Upper lobe of left lung (tissue), 4 donors: ENCODE measurements around the gene SLC26A1.

Experiments used
- POLR2AphosphoS5 ChIP-seq, 2 donors: sonication (generic); formaldehyde crosslinking; IDR thresholded peaks; one replicate each; pipeline ENCODE4 v1.5.1; 2017; ENCODE audit warnings: antibody characterized with exemption in 2 of 2
- TF ChIP-seq, protein P1 (sequence below), 6 experiments: fragments of 450-650 bp in 4 of 6; fragments of 200-600 bp in 2 of 6; sonication (generic) in 2 of 6; IDR thresholded peaks; one replicate each; pipeline ENCODE4 v1.5.1; 2016 to 2019; ENCODE audit warnings: antibody characterized with exemption in 6 of 6

DNA sequence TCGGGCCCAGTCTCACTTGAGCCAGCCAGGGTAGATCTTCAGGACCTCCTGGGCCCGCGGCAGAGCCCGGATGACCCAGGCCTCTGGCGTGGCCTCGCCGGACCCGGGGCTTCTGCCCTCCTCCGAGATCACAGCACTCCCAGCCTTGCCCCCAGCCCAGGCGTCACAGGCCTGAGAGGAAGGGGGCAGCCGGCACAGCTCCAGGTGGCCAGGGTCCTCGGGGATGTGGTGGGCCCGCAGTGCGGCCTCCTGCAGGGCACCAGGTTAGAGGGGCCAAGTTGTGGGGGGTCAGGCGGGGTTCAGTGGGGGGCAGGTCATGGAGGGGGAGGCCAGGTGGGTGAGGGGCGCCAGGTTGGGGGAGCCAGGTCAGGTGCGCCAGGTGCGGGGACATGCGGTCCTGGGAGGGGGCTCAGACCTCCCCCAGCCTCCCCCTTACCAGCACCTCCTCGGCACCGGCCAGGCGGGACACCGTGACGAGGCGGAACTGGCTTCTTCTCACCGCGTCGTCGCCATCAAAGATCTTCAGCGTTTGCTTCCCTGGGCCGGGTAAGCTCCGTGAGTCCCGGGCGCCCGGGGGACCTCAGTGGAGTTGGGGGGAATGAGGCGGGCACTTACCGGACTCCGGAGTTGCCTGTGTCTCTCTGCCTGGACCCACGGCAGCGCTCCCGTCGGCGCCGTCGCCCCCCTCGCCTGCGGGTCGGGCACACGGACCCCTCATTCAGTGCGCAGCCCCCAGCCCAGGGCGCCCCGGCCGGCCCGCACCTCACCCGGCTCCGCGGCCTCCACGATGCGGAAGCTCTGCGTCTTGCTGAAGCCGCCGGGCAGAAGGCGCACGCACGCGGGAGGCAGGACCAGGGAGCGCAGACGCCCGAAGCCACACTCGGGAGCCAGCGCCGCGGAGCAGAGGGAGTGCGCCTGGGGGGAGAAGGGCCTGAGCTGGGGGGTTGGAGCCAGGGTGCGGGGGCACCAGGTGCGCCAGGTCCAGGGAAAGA, 25.8 kb downstream of the SLC26A1 start:
- no peak for TF ChIP-seq POLR2AphosphoS5 (IDR thresholded peaks at IDR 0.05)
- TF ChIP-seq, protein P1, sequence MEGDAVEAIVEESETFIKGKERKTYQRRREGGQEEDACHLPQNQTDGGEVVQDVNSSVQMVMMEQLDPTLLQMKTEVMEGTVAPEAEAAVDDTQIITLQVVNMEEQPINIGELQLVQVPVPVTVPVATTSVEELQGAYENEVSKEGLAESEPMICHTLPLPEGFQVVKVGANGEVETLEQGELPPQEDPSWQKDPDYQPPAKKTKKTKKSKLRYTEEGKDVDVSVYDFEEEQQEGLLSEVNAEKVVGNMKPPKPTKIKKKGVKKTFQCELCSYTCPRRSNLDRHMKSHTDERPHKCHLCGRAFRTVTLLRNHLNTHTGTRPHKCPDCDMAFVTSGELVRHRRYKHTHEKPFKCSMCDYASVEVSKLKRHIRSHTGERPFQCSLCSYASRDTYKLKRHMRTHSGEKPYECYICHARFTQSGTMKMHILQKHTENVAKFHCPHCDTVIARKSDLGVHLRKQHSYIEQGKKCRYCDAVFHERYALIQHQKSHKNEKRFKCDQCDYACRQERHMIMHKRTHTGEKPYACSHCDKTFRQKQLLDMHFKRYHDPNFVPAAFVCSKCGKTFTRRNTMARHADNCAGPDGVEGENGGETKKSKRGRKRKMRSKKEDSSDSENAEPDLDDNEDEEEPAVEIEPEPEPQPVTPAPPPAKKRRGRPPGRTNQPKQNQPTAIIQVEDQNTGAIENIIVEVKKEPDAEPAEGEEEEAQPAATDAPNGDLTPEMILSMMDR (IDR thresholded peaks at IDR 0.05): no peak
